GOT3 (cell line): ENCODE results near the gene ITGAE.
A peak's percentile ranks its signal among the peaks of the same experiment; 100 is the strongest.
"Not testable (repeated sequence)": the region's sequence is repeated elsewhere in the genome, so short reads cannot be mapped to it uniquely, and the experiment has no call there.

Source experiments
- DNase-seq: peaks from one replicate; lab custom pipeline; 2025; ENCODE audit warnings: mixed read lengths; lab: John Stamatoyannopoulos, UW

Gene ITGAE

DNA sequence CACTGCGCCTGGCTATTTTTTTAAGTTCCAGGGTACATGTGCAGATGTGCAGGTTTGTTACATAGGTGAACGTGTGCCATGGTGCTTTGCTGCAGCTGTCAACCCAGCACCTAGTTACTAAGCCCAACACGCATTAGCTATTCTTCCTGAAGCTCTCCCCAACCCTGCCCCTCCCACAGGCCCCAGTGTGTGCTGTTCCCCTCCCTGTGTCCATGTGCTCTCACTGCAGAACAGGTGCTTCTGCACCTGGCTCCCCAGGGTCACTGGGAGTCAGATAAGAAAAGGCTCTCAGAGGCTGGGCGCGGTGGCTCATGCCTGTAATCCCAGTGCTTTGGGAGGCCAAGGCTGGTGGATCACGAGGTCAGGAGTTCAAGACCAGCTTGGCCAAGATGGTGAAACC, 71.1 kb downstream of the ITGAE start:
- no peak for DNase-seq

DNA sequence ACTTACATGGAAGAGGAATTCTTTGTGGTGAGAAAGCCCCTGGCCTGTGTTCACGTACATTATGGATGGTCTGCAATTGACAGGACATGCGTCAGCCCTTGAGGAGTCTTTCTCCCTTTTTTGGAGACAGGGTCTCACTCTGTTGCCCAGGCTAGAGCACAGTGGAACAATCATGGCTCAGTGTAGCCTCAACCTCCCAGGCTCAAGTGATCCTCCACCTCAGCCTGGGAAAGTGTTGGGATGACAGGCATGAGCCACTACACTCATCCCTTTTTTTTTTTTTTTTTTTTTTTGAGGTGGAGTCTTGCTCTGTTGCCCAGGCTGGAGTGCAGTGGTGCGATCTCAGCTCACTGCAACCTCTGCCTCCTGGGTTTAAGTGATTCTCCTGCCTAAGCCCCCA, 72.9 kb downstream of the ITGAE start:
- not testable (repeated sequence) for DNase-seq

DNA sequence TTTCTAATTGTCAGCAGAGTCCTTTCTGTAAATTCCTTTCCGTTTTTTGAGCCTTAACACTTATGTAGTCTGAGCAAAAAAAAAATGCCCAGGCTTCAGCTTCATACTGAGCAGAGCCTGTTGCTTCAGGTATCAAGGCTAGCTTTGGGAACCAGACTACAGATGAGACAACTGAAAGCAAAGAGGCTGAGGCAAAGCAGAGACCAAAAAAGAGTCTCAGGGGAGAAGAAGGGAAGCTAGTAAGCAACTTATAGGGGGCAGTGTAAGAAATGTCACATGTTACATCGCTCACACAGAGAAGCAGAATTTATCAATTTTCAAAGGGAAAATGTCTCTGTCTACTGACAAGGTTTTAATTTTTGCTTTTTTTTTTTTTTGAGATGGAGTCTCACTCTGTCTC, 73.9 kb downstream of the ITGAE start:
- DNase-seq: no peak

DNA sequence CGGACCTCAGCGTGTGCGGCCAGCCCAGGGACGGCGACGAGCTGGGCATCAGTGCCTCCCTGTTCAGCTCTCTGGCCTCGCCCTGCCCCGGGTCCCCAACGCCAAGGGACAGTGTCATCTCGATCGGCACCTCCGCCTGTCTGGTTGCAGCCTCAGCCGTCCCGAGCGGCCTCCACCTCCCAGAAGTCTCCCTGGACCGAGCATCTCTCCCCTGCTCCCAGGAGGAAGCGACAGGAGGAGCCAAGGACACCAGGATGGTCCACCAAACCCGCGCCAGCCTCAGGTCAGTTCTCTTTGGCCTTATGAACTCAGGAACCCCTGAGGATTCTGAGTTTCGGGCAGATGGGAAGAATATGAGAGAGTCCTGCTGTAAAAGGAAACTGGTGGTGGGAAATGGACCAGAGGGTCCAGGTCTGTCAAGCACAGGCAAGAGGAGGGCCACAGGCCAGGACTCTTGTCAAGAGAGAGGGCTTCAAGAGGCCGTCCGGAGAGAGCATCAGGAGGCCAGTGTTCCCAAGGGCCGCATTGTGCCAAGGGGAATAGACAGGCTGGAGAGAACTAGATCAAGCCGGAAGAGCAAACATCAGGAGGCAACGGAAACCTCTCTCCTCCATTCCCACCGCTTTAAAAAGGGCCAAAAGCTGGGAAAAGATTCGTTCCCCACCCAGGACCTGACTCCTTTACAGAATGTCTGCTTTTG, 76.5 kb downstream of the ITGAE start:
- DNase-seq: no peak

DNA sequence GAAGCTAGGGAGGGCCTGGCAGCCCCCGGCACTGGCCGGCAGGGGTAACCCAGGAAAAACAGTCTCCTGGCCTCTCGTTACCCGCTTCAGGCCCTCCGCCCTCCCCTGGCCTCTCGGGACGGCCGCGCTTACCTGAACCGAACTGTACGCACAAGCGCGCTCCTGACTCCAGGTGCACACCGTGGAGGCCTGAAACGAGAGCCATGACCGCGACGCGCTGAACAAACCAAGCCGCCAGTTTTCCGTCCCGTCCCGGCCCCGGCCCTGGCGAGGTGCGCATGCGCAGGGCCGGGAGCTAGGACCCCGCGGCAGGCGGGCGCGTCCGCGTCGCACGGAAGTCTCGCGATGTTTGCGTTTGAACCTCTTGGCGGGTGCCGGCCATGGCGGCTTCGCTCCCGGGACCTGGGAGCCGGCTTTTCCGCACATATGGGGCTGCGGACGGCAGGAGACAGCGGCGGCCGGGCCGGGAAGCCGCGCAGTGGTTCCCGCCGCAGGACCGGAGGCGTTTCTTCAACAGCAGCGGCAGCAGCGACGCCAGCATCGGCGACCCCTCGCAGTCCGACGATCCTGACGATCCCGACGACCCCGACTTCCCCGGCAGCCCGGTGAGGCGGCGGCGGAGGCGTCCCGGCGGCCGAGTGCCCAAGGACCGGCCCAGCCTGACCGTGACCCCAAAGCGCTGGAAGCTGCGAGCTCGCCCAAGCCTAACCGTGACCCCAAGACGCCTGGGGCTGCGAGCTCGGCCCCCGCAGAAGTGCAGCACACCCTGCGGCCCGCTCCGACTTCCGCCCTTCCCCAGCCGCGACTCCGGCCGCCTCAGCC, 77.2 kb downstream of the ITGAE start, which contains the start of gene HASPIN:
TSS of gene HASPIN (plus strand) at position 348 of the 822 bp plus-strand sequence. CDS start at position 381, 33 bp downstream.
- DNase-seq: peak; percentile 70

DNA sequence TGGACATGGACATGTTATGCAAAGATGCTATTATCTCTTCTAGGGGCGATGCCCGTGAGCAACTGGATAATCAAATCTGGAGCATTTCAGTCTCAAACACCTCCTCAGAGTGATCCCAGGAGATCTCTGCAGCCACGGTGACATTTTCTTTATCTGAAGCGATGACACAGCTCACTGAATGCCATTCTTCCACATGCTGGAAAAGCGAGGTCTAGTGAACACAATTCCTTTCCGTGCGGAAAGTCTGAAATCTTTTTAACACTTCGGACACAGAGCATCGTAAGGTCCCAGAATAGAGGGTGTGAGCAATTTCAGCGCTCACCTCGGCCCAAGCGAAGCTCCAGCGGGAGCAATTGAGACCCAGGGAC, 77.8 kb downstream of the ITGAE start:
- no peak for DNase-seq

DNA sequence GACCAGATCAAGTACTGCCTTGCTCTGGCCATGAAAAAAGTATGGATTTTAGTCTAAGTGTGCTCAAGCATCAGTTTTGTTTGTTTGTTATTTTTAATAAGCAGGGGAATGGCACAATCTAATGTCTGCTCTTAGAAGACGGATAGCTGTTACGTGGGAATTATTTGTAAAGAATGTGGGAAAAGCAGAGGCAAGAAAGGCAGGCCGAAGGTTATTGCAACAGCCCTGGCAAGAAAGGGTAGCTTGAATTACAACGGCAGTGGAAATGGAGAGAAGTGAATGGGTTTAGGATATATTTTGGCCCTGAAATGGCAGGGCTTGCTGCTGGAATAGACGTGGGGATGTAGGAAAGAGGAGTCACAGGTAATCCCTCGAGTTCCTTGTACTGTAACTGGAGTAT, 78.3 kb downstream of the ITGAE start:
- DNase-seq: no peak

DNA sequence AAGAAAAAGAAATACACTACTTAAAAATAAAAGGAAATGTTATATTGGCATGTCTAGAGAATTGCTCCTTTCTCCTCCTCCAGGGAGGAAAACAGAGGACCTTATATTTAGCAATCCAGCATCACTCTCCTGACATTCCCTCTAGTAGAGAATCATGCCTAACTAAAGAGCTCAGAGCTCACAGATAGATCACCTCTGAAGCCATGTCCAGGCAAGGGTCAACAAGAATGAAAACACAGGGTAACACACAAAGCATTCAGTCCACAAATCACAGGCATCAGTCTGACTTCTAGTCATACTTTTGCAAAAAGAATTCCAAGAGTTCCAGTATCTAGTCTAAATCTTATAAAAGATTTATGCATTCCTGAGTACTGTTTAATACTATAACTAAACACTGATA, 81.7 kb downstream of the ITGAE start:
- no peak for DNase-seq

DNA sequence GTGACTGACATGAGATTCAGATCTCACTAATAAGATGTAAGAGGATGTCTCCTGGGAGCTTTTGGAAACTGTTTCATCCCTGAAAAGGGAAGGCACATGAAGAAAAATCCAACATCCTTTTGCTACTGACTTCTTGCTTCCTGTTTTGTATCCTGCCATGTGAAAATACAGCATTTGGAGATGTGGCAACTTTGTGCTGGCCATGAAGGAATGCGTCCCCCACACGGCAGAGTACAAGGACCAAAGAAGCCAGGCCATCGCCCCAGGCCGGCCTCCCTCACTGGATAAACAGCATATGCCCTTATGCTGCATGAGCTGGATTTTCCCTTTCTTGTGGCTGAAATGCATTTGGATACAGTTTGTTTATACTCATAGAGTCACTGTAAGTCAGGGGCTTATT, 82.8 kb downstream of the ITGAE start:
- no peak for DNase-seq

DNA sequence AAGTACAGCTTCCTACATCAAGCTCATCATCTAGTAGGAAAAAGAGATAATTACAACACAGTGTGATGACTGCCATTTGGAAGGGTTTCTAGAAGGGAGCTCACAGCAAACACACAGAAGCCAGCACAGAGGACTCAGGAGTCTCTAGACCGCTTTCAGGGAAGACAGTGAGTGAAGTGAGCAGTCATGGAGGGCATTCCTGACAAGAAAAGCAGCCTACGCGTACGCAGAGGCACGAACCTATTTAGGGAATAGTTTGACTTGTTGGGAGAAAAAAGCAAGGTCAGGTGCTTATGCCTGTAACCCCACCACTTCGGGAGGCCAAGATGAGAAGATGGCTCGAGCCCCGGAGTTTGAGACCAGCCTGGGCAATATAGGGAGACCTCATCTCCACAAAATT, 85.7 kb downstream of the ITGAE start:
- DNase-seq: no peak

DNA sequence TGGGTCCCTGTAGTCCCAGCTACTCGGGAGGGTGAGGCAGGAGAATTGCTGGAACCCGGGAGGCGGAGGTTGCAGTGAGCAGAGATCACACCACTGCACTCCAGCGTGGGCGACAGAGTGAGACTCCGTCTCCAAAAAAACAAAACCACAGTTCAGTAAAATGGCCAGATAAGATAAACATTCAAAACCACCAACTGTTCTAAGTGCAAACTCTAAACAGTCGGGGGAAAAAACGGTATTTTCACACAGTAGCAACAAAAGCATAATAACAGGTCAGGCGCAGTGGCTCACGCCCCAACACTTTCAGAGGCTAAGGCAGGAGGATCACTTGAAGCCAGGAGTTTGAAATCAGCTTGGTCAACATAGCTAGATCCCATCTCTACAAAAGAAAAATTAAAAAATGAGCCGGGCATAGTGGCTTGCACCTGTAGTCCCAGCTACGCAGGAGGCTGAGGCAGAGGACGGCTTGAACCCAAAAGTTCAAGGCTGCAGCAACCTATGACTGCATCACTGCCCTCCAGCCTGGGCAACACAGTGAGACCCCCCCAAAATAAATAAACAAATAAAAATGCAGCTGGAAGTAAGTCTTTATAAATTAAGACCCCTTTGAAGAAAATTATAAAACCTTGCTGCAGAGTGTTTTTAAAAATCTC, 88.1 kb downstream of the ITGAE start:
- no peak for DNase-seq

DNA sequence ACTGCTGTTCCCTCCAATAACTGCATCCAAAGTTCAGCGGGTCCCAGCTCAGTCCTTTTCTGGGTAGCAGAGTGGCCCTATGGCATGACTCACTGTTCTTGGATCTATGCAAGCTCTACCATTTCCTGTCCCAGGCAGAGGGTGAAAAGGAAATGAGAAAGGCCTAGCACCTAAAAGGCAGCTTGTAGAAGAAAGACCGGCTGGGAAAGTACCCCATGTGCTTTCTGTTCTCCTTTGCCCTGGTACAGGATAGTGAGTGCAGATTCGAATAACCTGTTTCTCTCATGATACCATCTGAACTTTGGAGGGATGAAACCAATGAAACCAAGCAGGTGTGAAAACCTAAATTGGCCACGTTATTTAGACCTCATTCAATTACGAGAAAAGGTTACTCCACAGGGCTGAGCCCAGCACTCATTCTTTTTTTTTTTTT, 90.0 kb downstream of the ITGAE start:
- DNase-seq: no peak

DNA sequence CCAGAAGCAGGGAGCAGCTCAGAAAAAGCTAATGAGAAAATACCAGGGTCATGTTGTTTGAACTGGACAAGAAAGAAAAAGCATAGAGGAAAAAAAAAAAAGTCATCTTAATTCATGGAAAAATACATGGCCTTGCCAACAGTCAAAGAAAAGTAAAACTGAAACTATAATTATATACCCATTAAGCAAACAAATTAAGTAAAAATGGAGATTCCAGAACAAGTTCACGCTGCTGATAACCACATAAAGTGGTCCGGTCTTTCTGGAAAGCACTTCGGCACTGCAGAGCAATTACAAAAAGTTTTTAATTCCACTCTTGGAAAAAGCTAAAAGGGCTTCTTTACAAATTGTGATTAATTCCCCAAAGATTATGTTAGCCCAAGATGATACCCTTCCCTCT, 92.6 kb downstream of the ITGAE start:
- no peak for DNase-seq

DNA sequence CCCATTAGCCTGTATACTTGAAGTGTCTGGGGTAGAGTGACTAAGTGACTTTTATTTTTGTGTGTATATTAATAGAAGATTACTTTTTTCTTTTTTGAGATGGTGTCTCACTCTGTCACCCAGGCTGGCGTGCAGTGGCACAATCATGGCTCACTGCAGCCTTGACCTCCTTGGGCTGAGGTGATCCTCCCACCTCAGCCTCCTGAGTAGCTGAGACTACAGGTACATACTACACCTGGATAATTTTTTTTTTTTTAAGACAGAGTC, 95.3 kb downstream of the ITGAE start:
- DNase-seq: not testable (repeated sequence)

DNA sequence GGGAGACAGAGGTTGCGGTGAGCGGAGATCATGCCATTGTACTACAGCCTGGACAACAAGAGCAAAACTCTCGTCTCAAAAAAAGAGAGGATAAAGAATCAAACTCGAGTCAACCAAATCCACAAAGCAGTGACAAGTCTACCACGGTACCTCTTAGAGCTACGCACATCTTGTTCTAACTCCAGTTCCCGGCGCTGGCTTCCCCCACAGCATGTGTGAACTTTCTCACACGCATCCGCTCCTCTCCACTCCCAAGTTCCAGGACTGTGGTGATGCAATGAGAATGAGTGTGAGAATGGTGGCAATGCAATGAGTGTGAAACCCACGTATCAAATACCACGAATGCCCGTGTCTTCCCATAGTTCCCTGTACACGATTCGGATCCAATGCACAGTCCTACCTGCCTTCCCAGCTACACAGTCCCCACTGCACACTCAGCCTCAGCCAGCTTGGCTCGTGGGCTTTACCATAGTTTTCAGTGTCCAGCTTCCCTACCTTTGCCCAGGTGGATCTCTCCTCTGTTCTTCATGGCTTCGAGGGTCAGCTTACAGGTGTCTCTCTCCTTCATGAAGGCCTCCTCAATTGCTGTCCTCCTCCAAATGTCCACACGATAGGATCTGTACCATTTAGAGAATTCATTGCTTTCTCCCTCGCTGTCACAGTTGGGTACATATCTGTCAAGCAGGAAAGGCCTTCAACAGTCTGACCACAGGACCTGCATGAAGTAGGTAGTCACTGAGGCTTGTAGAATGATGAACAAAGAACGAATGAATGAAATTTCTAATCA, 95.9 kb downstream of the ITGAE start:
- DNase-seq: no peak

DNA sequence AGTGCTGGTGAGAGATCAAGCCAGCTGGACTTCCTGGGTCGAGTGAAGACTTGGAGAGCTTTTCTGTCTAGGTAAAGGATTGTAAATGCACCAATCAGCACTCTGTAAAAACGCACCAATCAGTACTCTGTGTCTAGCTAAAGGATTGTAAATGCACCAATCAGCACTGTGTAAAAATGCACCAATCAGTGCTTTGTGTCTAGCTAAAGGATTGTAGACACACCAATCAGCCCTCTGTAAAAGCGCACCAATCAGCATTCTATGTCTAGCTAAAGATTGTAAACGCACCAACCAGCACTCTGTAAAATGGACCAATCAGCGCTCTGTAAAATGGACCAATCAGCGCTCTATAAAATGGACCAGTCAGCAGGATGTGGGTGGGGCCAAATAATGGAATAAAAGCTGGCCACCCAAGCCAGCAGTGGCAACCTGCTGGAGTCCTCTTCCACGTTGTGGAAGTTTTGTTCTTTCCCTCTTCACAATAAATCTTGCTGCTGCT, 98.9 kb downstream of the ITGAE start:
- not testable (repeated sequence) for DNase-seq

DNA sequence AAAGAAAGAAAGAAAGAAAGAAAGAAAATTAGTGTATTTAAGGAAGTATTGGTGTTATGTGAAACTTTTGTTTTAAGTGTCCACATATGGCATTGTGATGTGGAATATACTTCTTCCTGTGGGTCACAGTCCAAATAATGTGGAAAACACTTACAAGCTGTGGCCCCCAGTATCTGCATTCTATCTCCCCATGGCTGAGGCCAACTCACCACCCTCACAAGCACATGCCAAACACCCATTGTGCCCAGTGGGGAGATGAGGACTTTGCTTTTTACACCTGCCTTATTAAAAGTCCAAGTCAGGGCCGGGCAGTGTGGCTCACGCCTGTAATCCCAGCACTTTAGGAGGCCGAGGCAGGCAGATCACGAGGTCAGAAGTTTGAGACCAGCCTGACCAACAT, 101.0 kb downstream of the ITGAE start:
- no peak for DNase-seq

DNA sequence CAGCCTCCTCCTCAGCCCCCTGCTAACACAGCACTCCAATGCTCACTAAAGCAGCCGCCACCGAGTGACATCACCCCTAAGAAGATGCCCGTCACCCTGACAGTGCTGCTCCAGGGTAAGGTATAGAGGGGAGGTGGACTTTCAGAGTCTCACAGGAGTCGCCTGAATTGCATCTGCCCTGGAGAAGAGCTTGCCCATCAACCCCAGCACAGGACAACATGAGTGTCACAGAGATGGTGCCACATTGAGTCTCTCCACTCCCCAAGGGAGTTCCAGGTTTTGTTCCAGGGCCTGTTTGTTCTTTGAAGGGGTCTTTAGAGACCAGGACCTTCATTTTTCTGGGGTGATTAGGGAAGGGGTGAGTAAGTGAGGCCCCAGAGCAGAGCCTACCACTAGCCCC, 102.8 kb downstream of the ITGAE start:
- DNase-seq: no peak

DNA sequence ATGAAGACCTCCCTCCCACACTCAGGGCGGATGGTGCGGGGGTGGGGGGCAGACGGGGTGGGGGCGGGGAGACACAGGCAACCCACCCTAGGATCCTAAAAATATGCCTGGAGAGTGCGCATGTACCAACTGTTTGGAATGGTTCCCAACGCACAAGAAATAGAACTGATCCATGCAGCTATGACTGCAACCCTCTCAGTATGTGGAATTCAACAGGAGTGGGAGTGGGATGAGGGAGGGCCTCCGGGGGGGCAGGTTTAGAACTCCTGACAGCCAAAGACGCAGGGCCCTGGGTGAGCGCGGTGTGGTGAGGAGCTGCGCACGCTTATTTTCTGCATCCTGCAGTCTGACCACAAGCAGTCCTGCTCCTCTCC, 103.9 kb downstream of the ITGAE start:
- no peak for DNase-seq

DNA sequence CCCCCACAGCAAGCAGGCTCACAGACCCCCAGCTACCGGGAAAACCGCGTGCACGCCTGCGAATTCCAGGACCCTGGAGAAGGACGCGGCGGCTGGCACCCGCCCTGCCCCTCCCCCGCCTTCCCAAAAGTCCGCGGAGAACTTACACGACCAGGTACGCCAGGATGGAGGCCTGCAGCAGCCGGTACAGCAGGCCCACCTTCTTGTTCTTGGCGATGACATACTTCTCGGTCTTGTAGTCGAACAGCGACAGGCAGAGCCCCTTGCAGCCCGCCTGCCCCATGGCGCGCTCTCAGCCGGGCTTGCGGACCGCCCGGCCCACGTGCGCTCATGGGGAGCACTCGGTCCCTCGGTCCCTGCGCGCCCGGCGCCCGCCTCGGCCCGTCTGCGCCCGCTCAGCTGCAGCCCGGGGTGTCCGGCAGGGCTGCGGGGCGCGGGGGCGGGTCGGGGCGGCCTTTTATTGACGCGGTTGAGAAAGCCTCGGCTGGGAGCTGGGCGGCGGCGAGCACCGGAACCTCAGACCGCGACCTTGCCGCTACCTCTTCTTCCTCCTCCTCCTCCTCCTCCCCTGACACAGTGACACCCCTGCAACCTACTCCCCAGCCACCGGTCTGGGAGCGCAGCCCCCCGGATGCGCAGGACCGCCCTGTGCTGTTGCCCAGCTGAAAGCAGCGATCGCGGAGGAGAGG, 105.1 kb downstream of the ITGAE start, which contains the start of gene P2RX5:
TSS of gene P2RX5 (minus strand) at position 433 of the 689 bp plus-strand sequence. CDS start at position 283, 150 bp downstream.
- no peak for DNase-seq

DNA sequence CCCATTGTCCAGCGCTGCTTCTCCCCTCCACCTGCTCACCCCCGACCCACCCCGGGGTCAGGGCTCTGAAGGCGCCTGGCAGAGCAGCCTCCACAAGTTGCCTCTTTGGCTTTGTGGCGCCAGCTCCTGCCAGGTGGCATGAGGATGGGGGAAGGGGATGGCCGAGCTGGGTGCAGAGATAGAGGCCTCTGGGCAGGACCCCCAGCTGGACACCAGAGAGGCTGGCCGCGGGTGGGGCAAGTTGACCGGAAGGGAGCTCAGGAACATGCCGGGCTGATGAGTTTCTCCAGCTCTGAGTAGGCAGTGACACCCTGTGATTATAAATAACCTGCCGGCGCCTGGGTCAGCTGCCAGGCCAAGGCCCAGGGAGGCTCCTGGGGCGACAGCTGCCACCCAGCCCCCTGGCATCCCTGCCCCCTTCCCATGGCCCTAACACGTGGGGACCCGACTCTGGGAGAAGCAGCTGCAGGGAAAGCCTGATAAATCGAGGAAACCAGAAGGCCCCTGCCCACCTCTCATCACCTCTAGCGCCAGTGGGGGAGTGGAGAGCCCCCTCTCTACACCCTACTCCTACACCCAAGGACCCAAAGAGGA, 105.8 kb downstream of the ITGAE start:
- DNase-seq: no peak
